Aorta (tissue), 5 donors: ENCODE measurements around the gene EFR3B. TPM values are rescaled to one million over a fixed set of nuclear protein-coding genes. Genes with fewer than 3 reads are reported as not detected.

Source experiments
- ATAC-seq: fragments of 200-7000 bp; cut with Tn5 transposase; one replicate; pipeline ENCODE4 v1.9.1; 2022; ENCODE audit warnings: moderate library complexity; ENCODE audit not compliant: low FRiP score
- DNase-seq, 2 donors: peaks; one replicate each; pipeline ENCODE4 v3.0.0-alpha.2; 2020
- H3K27ac ChIP-seq, 2 donors: one replicate each; pipeline ENCODE4 v1.5.1; 2013; ENCODE audit warnings: low read length in 2 of 2, mild to moderate bottlenecking in 2 of 2, moderate library complexity in 2 of 2, control low read depth in 1 of 2, inconsistent platforms in 1 of 2, low read depth in 1 of 2
- H3K27me3 ChIP-seq, 2 donors: one replicate each; pipeline ENCODE4 v1.6.1; 2013; ENCODE audit warnings: control low read depth in 1 of 2, low read length in 1 of 2, mild to moderate bottlenecking in 1 of 2, moderate library complexity in 1 of 2; ENCODE audit not compliant: insufficient read depth in 2 of 2, control insufficient read depth in 1 of 2
- H3K36me3 ChIP-seq, 2 donors: one replicate each; pipeline ENCODE4 v1.6.1; 2013; ENCODE audit warnings: control low read depth in 1 of 2, low read length in 1 of 2, mild to moderate bottlenecking in 1 of 2; ENCODE audit not compliant: insufficient read depth in 2 of 2, control insufficient read depth in 1 of 2
- H3K4me1 ChIP-seq, 2 donors: one replicate each; pipeline ENCODE4 v1.6.1; 2013; ENCODE audit warnings: low read length in 2 of 2, control low read depth in 1 of 2, mild to moderate bottlenecking in 1 of 2, moderate library complexity in 1 of 2; ENCODE audit not compliant: insufficient read depth in 2 of 2, control insufficient read depth in 1 of 2
- H3K4me3 ChIP-seq, 2 donors: one replicate each; pipeline ENCODE4 v1.5.1; 2013; ENCODE audit warnings: low read length in 2 of 2, control low read depth in 1 of 2, mild to moderate bottlenecking in 1 of 2
- H3K9me3 ChIP-seq: one replicate; pipeline ENCODE4 v1.6.1; 2013; ENCODE audit warnings: mild to moderate bottlenecking, low read length; ENCODE audit not compliant: control insufficient read depth
- WGBS, 2 donors: extraction: QIAGEN DNeasy Blood & Tissue Kit; methylation state at CpG; one replicate each; pipeline ENCODE4 v1.1.7; 2013; 5-methylcytosine and 5-hydroxymethylcytosine counted together
- intact Hi-C, 2 donors: fragments of 100-400 bp; cut with DNase I; formaldehyde crosslinking; loops; one replicate each; pipeline versions ENCODE4 v1.14.2 to v1.15.0; 2022
- polyA plus RNA-seq, 2 donors: library from polyadenylated mRNA; stranded (reverse); fragments of 200-250 nt; gene quantifications; one replicate each; pipeline ENCODE4 v1.2.3, GENCODE V29; 2013
- total RNA-seq, 2 donors: library from RNA; stranded (reverse); fragmentation: NEBNext Ultra II Directional; extraction: Animal tissue kit (Norgen Biotek cat#: 25700); gene quantifications; one replicate each; pipeline ENCODE4 v1.2.1, GENCODE V29; 2021
- donor health status: healthy with polysubstance abuse.
- donor health status: Bipolar disorder and iron deficiency.
- donor health status: DM: no; HTN: no; CAD: no.
- donor health status: DM: no; HTN: no; CAD: no.
- donor health status: DM: yes; HTN: yes; CAD: no.

Gene EFR3B
- total and polyA plus RNA-seq, 4 donors: 0.36 to 1.3 (median 0.88) TPM

GRCh38 chr2:25082002-25082622 lies 40.2 kb downstream of the EFR3B start:
- Histone ChIP-seq H3K9me3 (no peaks in the 10 kb centered on the region), H3K27ac (no peak overlapping the region), H3K36me3 (no peaks in the 10 kb centered on the region), H3K27me3 (no peaks in the 10 kb centered on the region), H3K4me1 (no peaks in the 10 kb centered on the region), H3K4me3 (no peak overlapping the region)
- intact Hi-C loops: no loop called here
- ATAC-seq: no peak
- 92 to 96% methylated on average over 6 of the region's 6 CpGs for WGBS, 2 donors
- no peak for DNase-seq

GRCh38 chr2:25085761-25086560 lies 44.1 kb downstream of the EFR3B start:
- Histone ChIP-seq H3K9me3 (no peaks in the 10 kb centered on the region), H3K4me3 (no peak overlapping the region), H3K27me3 (no peaks in the 10 kb centered on the region), H3K27ac (no peak overlapping the region), H3K36me3 (no peaks in the 10 kb centered on the region), H3K4me1 (no peaks in the 10 kb centered on the region)
- intact Hi-C loops: no loop called here
- WGBS, 2 donors: 97 to 98% methylated on average over 4 of the region's 4 CpGs
- no peak for DNase-seq
- no peak for ATAC-seq

- H3K27ac ChIP-seq: no peak overlapping the region
- H3K4me3 ChIP-seq: no peak overlapping the region
- DNase-seq: no peak
- intact Hi-C loops: no loop called here
- H3K4me1 ChIP-seq: no peaks in the 10 kb centered on the region
- no peaks in the 10 kb centered on the region for H3K9me3 ChIP-seq
- H3K36me3 ChIP-seq: no peaks in the 10 kb centered on the region
- WGBS, 2 donors: 85 to 88% methylated on average over 6 of the region's 6 CpGs
- no peak for ATAC-seq
- no peaks in the 10 kb centered on the region for H3K27me3 ChIP-seq
Observed at GRCh38 chr2:25088817-25089516, 47.1 kb downstream of the EFR3B start.

- Histone ChIP-seq H3K9me3 (no peaks in the 10 kb centered on the region), H3K27me3 (no peaks in the 10 kb centered on the region), H3K4me3 (no peak overlapping the region), H3K4me1 (no peaks in the 10 kb centered on the region), H3K27ac (no peak overlapping the region), H3K36me3 (no peaks in the 10 kb centered on the region)
- 80 to 86% methylated on average over 11 of the region's 11 CpGs for WGBS, 2 donors
- DNase-seq: no peak
- ATAC-seq: no peak
- intact Hi-C loops: no loop called here
Observed at GRCh38 chr2:25089605-25090315, 47.9 kb downstream of the EFR3B start.

DNA sequence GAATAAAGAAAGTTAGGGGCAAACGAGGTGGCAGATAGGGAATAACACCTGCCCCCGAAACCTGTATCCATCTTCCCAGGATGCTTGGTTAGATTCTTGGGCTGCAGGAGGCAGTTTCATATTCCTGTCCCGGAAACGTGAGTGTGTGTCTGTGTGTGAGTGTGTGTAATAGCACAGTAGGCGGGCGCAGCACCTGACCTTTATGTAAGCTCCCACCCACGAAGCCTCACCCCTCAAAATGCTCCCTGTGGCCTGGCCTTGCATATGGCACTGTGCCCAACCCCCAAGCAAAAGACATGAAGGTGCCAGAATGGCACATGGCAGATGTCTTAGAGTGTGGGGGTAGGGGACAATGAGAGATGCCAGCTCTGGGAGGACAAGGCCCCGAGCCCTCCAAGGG lies 48.9 kb downstream of the EFR3B start:
- ATAC-seq (no peak), DNase-seq (no peak)
- intact Hi-C loops: no loop called here
- WGBS, 2 donors: 83 to 87% methylated on average over 8 of the region's 8 CpGs
- no peaks in the 10 kb centered on the region for H3K9me3 ChIP-seq
- no peaks in the 10 kb centered on the region for H3K4me1 ChIP-seq
- H3K4me3 ChIP-seq: no peak overlapping the region
- H3K27me3 ChIP-seq: no peaks in the 10 kb centered on the region
- no peaks in the 10 kb centered on the region for H3K36me3 ChIP-seq
- H3K27ac ChIP-seq: no peak overlapping the region

GRCh38 chr2:25091265-25091664 lies 49.4 kb downstream of the EFR3B start:
- ATAC-seq: peak; percentile 29
- WGBS, 2 donors: 90 to 91% methylated on average over 8 of the region's 8 CpGs
- no peaks in the 10 kb centered on the region for H3K9me3 ChIP-seq
- intact Hi-C loops: no loop called here
- no peak for DNase-seq
- no peak overlapping the region for H3K27ac ChIP-seq
- no peaks in the 10 kb centered on the region for H3K4me1 ChIP-seq
- H3K4me3 ChIP-seq: no peak overlapping the region
- H3K27me3 ChIP-seq: no peaks in the 10 kb centered on the region
- H3K36me3 ChIP-seq: no peaks in the 10 kb centered on the region

- ATAC-seq (no peak), DNase-seq (no peak)
- WGBS, 2 donors: 89 to 90% methylated on average over 2 of the region's 2 CpGs
- H3K27me3 ChIP-seq: no peaks in the 10 kb centered on the region
- intact Hi-C loops: no loop called here
- H3K36me3 ChIP-seq: no peaks in the 10 kb centered on the region
- no peaks in the 10 kb centered on the region for H3K4me1 ChIP-seq
- no peak overlapping the region for H3K4me3 ChIP-seq
- no peak overlapping the region for H3K27ac ChIP-seq
- no peaks in the 10 kb centered on the region for H3K9me3 ChIP-seq
Observed at GRCh38 chr2:25098056-25098455, 56.2 kb downstream of the EFR3B start.

- Histone ChIP-seq H3K36me3 (no peaks in the 10 kb centered on the region), H3K27me3 (no peaks in the 10 kb centered on the region), H3K9me3 (no peaks in the 10 kb centered on the region), H3K4me3 (no peak overlapping the region), H3K27ac (no peak overlapping the region), H3K4me1 (no peaks in the 10 kb centered on the region)
- DNase-seq: no peak
- intact Hi-C loops: no loop called here
- WGBS, 2 donors: 78 to 81% methylated on average over 6 of the region's 6 CpGs
- peak; percentile 80 for ATAC-seq
Observed at GRCh38 chr2:25098670-25099486, 57.0 kb downstream of the EFR3B start.
